Measurements from ENCODE around the gene JAG1. TPM values are rescaled to one million over a fixed set of nuclear protein-coding genes. Genes with fewer than 3 reads are reported as not detected.

The JAG1 gene
- 10 to 100 TPM; 41.2 to 55.7 TPM for total RNA-seq

GRCh38 chr20:10673842-10674683 lies at the start of gene JAG1:
TSS of gene JAG1 (minus strand) at chr20:10673999. CDS start at chr20:10673530, 469 bp downstream.
- WGBS, 2 donors = 0% methylated on average over 19 to 77 of the region's 84 CpGs

GRCh38 chr20:10721976-10722375 lies 48.2 kb upstream of the JAG1 start:
- H3K4me3 ChIP-seq = no peak overlapping the region
- no peaks in the 10 kb centered on the region for H3K9me3 ChIP-seq
- TF ChIP-seq POLR2A (IDR thresholded peaks at IDR 0.05) = no peak
- TF ChIP-seq, protein P1, sequence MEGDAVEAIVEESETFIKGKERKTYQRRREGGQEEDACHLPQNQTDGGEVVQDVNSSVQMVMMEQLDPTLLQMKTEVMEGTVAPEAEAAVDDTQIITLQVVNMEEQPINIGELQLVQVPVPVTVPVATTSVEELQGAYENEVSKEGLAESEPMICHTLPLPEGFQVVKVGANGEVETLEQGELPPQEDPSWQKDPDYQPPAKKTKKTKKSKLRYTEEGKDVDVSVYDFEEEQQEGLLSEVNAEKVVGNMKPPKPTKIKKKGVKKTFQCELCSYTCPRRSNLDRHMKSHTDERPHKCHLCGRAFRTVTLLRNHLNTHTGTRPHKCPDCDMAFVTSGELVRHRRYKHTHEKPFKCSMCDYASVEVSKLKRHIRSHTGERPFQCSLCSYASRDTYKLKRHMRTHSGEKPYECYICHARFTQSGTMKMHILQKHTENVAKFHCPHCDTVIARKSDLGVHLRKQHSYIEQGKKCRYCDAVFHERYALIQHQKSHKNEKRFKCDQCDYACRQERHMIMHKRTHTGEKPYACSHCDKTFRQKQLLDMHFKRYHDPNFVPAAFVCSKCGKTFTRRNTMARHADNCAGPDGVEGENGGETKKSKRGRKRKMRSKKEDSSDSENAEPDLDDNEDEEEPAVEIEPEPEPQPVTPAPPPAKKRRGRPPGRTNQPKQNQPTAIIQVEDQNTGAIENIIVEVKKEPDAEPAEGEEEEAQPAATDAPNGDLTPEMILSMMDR (IDR thresholded peaks at IDR 0.05) = no peak
- H3K36me3 ChIP-seq (replicated peaks in 1 of 2; ENCODE audit: insufficient read depth in 1 of 2, low read depth in 2 of 2) = no peaks in the 10 kb centered on the region
- peaks cover 5% of the 10 kb centered on the region for H3K4me1 ChIP-seq
- intact Hi-C loops (cut with DNase I) = no loop called here
- H3K27me3 ChIP-seq = no peaks in the 10 kb centered on the region
- DNase-seq (no peak), ATAC-seq (no peak)
- WGBS, 2 donors = 82 to 85% methylated on average over 3 of the region's 3 CpGs
- no peak overlapping the region for H3K27ac ChIP-seq

More at GRCh38 chr20:10673842-10674683, at the start of gene JAG1:
- TF ChIP-seq POLR2A (IDR thresholded peaks at IDR 0.05) = peak; percentile 85 to 95 (median 95)
- TF ChIP-seq, protein P1 (IDR thresholded peaks at IDR 0.05) = no peak
- peak; percentile 97 to 99 (median 98) for DNase-seq
- no peaks in the 10 kb centered on the region for H3K36me3 ChIP-seq (replicated peaks in 1 of 2; ENCODE audit: insufficient read depth in 1 of 2, low read depth in 2 of 2)
- H3K9me3 ChIP-seq = no peaks in the 10 kb centered on the region
- H3K27ac ChIP-seq = peak within 1 kb of the TSS; percentile 97 to 100 (median 98)
- no peaks in the 10 kb centered on the region for H3K27me3 ChIP-seq
- H3K4me3 ChIP-seq = peak within 1 kb of the TSS; percentile 28 to 83
- intact Hi-C loops (cut with DNase I) = no loop called here
- peaks cover 34% of the 10 kb centered on the region for H3K4me1 ChIP-seq
- ATAC-seq = peak; percentile 85

DNA sequence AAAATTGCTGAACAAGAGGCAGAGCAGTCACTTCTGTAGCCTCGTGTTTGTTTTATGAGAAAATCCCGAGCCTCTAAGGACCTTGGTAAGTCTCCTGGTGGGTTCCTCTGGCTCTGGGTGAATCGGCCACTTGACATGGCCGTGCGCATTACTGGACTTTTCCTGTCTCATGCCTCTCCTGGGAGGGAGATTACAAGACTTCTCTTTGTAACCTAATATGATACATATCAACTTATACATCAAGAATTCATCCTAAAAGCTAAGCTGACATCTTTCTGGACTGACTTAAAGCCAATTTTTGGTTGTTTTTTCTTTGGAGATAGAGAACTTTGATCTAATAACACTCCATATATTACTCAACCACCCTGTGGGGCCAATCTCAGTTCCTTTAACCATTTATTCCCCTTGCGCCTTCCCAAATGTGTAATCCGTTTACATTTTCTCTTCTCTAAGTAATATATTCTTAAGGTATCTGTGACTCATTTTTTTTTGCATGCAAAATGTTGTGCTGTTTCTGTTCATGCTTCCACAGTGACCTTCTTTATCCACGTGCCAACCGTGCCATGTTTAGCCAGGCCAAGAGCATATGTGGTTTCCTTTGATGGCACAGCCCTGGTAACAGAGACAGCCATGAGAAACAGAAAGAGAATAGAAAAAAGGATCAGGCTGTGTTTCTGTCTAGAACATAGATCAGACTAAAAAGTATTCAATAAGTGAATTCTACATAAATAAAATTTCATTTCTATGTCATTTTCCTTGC lies 47.5 kb upstream of the JAG1 start:
- ATAC-seq (no peak), DNase-seq (no peak)
- Histone ChIP-seq H3K4me3 (no peak overlapping the region), H3K4me1 (peaks cover 11% of the 10 kb centered on the region), H3K36me3 (replicated peaks in 1 of 2; ENCODE audit: insufficient read depth in 1 of 2, low read depth in 2 of 2) (no peaks in the 10 kb centered on the region), H3K27me3 (no peaks in the 10 kb centered on the region), H3K27ac (no peak overlapping the region), H3K9me3 (no peaks in the 10 kb centered on the region)
- intact Hi-C loops (cut with DNase I) = no loop called here
- TF ChIP-seq POLR2A (IDR thresholded peaks at IDR 0.05) = no peak
- 83 to 84% methylated on average over 9 of the region's 9 CpGs for WGBS, 2 donors

DNA sequence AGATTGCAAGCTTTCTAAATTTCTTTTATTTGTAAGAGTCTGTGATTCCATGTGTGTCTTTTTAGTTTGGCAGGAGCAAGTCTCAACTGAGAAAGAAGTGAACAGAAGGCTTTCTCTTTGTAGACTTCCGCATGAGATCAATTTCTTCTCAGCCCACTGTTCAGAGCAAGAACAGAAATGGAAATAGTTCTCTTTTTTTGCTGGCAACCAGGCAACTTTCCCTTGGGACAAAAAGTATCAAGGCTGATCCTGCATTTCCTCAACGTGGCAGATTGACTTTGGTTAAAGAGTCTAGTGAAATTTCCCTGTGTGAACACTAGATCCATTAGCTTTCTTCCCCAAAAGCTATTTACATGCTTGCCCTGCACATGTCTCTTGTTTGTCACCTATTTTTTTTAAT lies 46.8 kb upstream of the JAG1 start:
- peak; percentile 24 for ATAC-seq
- 57 to 61% methylated on average over 2 of the region's 2 CpGs for WGBS, 2 donors
- H3K4me1 ChIP-seq = peaks cover 14% of the 10 kb centered on the region

More for the DNA sequence above, 46.8 kb upstream of the JAG1 start:
- no peak for TF ChIP-seq POLR2A (IDR thresholded peaks at IDR 0.05)
- TF ChIP-seq, protein P1 (IDR thresholded peaks at IDR 0.05) = no peak
- Histone ChIP-seq H3K9me3 (no peaks in the 10 kb centered on the region), H3K4me3 (no peak overlapping the region), H3K27me3 (no peaks in the 10 kb centered on the region), H3K27ac (peak overlapping the region in 1 of 4 donors; percentile 7), H3K36me3 (replicated peaks in 1 of 2; ENCODE audit: insufficient read depth in 1 of 2, low read depth in 2 of 2) (no peaks in the 10 kb centered on the region)
- intact Hi-C loops (cut with DNase I) = no loop called here
- no peak for DNase-seq
